ENCODE measurements around the gene KNOP1.

Gene KNOP1

DNA sequence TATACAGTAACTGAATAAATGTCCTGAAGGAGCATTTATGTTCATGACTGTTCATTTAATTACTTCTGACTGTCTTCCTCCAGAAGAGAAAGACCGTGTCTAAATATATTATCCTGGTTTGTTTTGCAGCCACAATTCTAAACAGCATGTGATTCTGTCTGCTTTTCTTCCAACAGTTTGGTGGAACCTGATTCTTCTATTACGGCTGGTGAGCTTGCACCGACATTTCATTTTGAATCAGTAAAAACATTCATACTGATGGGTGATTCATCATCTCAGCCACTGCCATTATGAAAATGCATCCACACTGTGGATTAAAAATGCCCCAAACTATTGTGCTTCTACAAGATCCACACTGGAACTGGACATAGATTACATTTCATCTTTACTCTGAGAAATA is 16.9 kb downstream of the KNOP1 start:
- TF ChIP-seq, protein P1, sequence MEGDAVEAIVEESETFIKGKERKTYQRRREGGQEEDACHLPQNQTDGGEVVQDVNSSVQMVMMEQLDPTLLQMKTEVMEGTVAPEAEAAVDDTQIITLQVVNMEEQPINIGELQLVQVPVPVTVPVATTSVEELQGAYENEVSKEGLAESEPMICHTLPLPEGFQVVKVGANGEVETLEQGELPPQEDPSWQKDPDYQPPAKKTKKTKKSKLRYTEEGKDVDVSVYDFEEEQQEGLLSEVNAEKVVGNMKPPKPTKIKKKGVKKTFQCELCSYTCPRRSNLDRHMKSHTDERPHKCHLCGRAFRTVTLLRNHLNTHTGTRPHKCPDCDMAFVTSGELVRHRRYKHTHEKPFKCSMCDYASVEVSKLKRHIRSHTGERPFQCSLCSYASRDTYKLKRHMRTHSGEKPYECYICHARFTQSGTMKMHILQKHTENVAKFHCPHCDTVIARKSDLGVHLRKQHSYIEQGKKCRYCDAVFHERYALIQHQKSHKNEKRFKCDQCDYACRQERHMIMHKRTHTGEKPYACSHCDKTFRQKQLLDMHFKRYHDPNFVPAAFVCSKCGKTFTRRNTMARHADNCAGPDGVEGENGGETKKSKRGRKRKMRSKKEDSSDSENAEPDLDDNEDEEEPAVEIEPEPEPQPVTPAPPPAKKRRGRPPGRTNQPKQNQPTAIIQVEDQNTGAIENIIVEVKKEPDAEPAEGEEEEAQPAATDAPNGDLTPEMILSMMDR (conservative IDR thresholded peaks at IDR 0.05; ENCODE audit: low read depth, low read length) = no peak
- no peak for DNase-seq (ENCODE audit: low read depth)
- no peak overlapping the region for H3K4me3 ChIP-seq (ENCODE audit: low read length)

DNA sequence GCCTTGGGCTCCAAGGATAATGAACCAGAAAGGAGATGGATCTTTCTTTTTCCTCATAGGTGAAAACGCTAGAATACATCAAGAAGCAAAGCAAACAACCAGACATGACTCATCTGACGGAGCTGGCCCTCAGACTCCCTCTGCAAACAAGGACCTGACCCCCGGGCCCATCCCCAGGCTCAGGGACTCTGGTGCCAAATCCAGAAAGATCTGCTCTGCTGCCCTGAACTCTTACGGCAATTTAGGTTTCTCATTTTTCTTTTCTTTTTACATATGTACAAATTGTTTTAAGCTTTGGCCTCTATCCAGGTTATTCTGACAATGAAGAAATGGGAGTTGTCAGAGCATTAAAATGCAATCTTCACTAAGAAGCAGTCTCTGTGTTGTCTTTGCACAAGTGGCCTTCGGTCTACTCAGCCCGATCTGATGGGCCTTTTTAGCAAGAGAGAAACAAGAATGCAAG is 17.7 kb downstream of the KNOP1 start:
- H3K4me3 ChIP-seq (ENCODE audit: low read length) = no peak overlapping the region
- DNase-seq (ENCODE audit: low read depth) = no peak
- TF ChIP-seq, protein P1 (conservative IDR thresholded peaks at IDR 0.05; ENCODE audit: low read depth, low read length) = no peak

DNA sequence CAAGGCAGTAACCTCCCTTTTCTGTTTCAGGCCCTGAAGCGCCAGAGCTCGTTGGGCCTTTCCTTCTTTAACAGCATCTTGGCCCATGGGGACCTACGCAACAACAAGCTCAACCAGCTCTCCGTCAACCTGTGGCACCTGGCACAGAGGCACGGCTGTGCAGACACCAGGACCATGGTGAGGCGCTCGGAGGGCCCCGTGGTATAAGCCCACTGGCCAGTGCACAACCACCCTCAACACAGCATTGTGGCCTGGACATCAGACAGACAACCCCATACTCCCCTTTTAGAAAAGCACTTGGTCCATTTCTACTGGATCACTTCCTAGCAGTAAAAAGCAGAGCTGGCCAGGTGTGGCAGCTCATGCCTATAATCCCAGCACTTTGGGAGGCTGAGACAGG is 18.6 kb downstream of the KNOP1 start:
- TF ChIP-seq, protein P1 (conservative IDR thresholded peaks at IDR 0.05; ENCODE audit: low read depth, low read length) = no peak
- no peak for DNase-seq (ENCODE audit: low read depth)
- no peak overlapping the region for H3K4me3 ChIP-seq (ENCODE audit: low read length)

DNA sequence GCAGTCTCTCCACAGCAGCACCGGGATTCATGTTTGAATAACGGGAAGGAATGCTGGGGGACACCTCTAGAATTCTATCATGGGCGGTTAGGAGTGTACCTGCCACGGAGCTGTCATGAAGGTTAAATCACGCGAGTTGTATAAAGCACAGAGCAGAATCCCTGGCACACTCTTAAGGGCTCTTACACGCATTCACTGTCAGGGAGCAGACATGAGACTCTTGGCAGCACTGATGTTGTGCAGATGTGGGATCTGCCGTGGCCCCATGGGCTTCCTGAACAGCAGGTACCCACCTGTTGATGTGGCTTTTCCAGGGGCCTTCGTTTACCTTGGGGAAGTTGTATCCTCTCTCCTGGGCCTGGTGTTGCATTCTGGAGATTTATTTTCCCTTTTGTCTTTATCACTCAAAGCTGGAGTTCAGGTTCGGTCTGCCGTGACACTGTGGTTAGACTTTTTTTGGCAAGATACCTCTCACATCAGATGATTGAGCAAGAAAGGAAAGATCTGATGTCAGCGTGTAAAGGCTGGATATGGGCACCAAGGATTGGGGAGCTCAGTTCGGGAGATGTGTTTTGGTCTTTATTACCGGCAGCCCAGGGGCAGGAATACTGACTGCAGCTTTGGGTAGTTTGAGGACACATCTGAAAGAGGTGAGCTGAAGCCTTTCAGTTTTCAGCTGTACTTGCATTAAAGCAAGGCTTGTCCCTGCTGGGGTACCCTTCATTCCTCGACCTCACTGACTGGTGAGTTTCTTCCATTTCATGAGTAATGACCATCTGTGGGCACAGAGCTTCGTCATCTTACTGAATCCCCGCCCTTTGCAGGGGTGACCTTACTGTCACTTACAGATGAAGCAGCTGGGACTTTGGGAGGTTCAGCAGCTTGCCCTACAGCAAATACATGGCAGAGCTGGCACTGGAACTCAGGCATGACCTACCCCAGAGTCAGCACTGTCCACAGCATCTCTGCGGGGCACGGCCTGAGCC is 19.3 kb downstream of the KNOP1 start:
- DNase-seq (ENCODE audit: low read depth) = no peak
- TF ChIP-seq, protein P1 (conservative IDR thresholded peaks at IDR 0.05; ENCODE audit: low read depth, low read length) = no peak
- H3K4me3 ChIP-seq (ENCODE audit: low read length) = no peak overlapping the region

DNA sequence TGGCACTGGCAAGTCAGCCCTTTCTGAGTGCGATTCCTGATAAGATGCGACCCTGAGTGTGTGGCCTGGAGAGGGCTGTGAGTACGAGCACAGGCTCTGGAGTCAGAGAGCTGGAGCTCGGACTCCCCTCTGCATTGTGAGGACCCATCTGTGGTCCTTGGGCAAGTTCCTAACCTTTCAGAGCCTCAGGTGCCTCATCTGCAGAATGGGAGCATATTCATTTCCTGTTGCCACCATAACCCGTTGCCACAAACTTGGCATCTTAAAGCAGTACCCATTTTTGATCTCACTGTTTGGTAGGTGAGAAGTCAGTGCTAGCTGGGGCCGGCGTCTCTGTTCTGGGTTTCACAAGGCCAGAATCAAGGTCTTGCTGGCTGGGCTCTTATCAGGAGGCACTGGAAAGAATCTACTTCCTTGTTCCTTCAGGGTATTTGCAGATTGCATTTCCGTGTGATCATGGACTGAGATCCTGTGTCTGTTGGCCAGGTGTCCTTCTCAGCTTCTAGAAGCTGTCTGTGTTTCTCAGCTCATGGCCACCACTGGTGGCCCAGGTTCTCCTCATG is 20.2 kb downstream of the KNOP1 start:
- no peak overlapping the region for H3K4me3 ChIP-seq (ENCODE audit: low read length)
- TF ChIP-seq, protein P1 (conservative IDR thresholded peaks at IDR 0.05; ENCODE audit: low read depth, low read length) = no peak

DNA sequence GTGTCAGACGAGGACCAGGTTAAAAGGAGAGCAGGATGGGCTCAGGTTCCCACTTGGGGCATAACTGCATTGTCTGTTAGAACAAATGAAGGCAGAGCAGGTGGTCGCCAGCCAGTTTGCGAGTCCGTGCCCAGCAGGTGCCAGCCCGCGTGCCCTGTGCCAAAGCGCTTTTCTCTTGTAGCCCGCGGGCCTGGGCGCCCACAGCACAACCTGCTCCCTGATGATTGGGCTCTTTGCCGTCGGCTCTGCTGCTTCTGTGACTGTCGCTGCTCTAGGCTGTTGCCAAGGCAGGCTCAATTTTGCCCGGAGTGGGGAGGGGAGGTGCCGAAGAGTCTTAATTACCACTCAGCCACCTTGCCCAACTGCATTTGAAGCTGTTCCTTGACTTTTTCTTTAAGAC is 21.1 kb downstream of the KNOP1 start:
- H3K4me3 ChIP-seq (ENCODE audit: low read length) = no peak overlapping the region
- TF ChIP-seq, protein P1 (conservative IDR thresholded peaks at IDR 0.05; ENCODE audit: low read depth, low read length) = no peak
- DNase-seq (ENCODE audit: low read depth) = no peak

More for the DNA sequence above, 20.2 kb downstream of the KNOP1 start:
- DNase-seq (ENCODE audit: low read depth) = no peak

Measured in retinal pigment epithelial cell (primary cell).